ENCODE measurements around the gene SLC6A2. TPM values are rescaled to one million over a fixed set of nuclear protein-coding genes. Genes with fewer than 3 reads are reported as not detected.

Gene SLC6A2
- total RNA-seq, 1 experiment from 2014 or later: not detected

- no peak for DNase-seq (ENCODE audit: low read depth)
Measured at GRCh38 chr16:55671206-55671973, 15.6 kb downstream of the SLC6A2 start.

GRCh38 chr16:55671974-55672280 is 16.1 kb downstream of the SLC6A2 start:
- DNase-seq (ENCODE audit: low read depth): no peak

- peak; percentile 18 for DNase-seq (ENCODE audit: low read depth)
Measured at GRCh38 chr16:55672471-55672870, 16.7 kb downstream of the SLC6A2 start.

GRCh38 chr16:55678161-55678821 is 22.5 kb downstream of the SLC6A2 start:
- no peak for DNase-seq (ENCODE audit: low read depth)

GRCh38 chr16:55682086-55682485 is 26.3 kb downstream of the SLC6A2 start:
- DNase-seq (ENCODE audit: low read depth): no peak

GRCh38 chr16:55685973-55686372 is 30.2 kb downstream of the SLC6A2 start:
- no peak for DNase-seq (ENCODE audit: low read depth)

- no peak for DNase-seq (ENCODE audit: low read depth)
Measured at GRCh38 chr16:55686671-55687070, 30.9 kb downstream of the SLC6A2 start.

- DNase-seq (ENCODE audit: low read depth): no peak
Measured at GRCh38 chr16:55687802-55688201, 32.0 kb downstream of the SLC6A2 start.

- DNase-seq (ENCODE audit: low read depth): no peak
Measured at GRCh38 chr16:55690841-55691240, 35.1 kb downstream of the SLC6A2 start.

GRCh38 chr16:55691771-55692170 is 36.0 kb downstream of the SLC6A2 start:
- DNase-seq (ENCODE audit: low read depth): no peak

- DNase-seq (ENCODE audit: low read depth): no peak
Measured at GRCh38 chr16:55695595-55695994, 39.8 kb downstream of the SLC6A2 start.

GRCh38 chr16:55697867-55698266 is 42.1 kb downstream of the SLC6A2 start:
- no peak for DNase-seq (ENCODE audit: low read depth)

GRCh38 chr16:55698331-55698730 is 42.5 kb downstream of the SLC6A2 start:
- no peak for DNase-seq (ENCODE audit: low read depth)

GRCh38 chr16:55698946-55699345 is 43.2 kb downstream of the SLC6A2 start:
- DNase-seq (ENCODE audit: low read depth): no peak

- no peak for DNase-seq (ENCODE audit: low read depth)
Measured at GRCh38 chr16:55699616-55700015, 43.8 kb downstream of the SLC6A2 start.

GRCh38 chr16:55700067-55700466 is 44.3 kb downstream of the SLC6A2 start:
- no peak for DNase-seq (ENCODE audit: low read depth)

GRCh38 chr16:55700961-55701360 is 45.2 kb downstream of the SLC6A2 start:
- DNase-seq (ENCODE audit: low read depth): no peak

- DNase-seq (ENCODE audit: low read depth): peak; percentile 39
Measured at GRCh38 chr16:55701442-55702319, 45.9 kb downstream of the SLC6A2 start.

GRCh38 chr16:55703003-55704001 is 47.5 kb downstream of the SLC6A2 start:
- DNase-seq (ENCODE audit: low read depth): peak; percentile 41

GRCh38 chr16:55706739-55707384 is 51.1 kb downstream of the SLC6A2 start:
- no peak for DNase-seq (ENCODE audit: low read depth)

- no peak for DNase-seq (ENCODE audit: low read depth)
Measured at GRCh38 chr16:55709801-55710200, 54.0 kb downstream of the SLC6A2 start.
